Adipocyte (in vitro differentiated cells): Measurements from ENCODE around the gene COX10.
A peak's percentile ranks its signal among the peaks of the same experiment; 100 is the strongest.

ENCODE experiments used
- DNase-seq: peaks from one replicate; pipeline ENCODE4 v3.0.0-alpha.2; 2015; ENCODE audit warnings: low read depth
- H3K27me3 ChIP-seq: replicated peaks from 2 replicates; pipeline ENCODE4 v1.7.0; 2013; ENCODE audit warnings: mild to moderate bottlenecking, low read length, moderate library complexity; ENCODE audit not compliant: control insufficient read depth, insufficient read depth
- H3K36me3 ChIP-seq: 2 replicates; pipeline ENCODE4 v1.7.0; 2013; ENCODE audit warnings: low read length, mild to moderate bottlenecking, moderate library complexity; ENCODE audit not compliant: control insufficient read depth, insufficient read depth, severe bottlenecking
- H3K4me1 ChIP-seq: 2 replicates; pipeline ENCODE4 v1.7.0; 2013; ENCODE audit warnings: mild to moderate bottlenecking, low read length, moderate library complexity; ENCODE audit not compliant: control insufficient read depth, insufficient read depth
- H3K4me3 ChIP-seq: 2 replicates; pipeline ENCODE4 v1.7.0; 2013; ENCODE audit warnings: mild to moderate bottlenecking, low read length, moderate library complexity
- H3K9ac ChIP-seq: 2 replicates; pipeline ENCODE4 v1.7.0; 2013; ENCODE audit warnings: mild to moderate bottlenecking, low read length, moderate library complexity
- H3K9me3 ChIP-seq: 2 replicates; pipeline ENCODE4 v1.7.0; 2013; ENCODE audit warnings: mild to moderate bottlenecking, low read length, moderate library complexity; ENCODE audit not compliant: control insufficient read depth

COX10 gene

GRCh38 chr17:14048169-14048568 lies 21.1 kb upstream of the COX10 start:
- Histone ChIP-seq H3K4me3 (no peak overlapping the region), H3K27me3 (no peaks in the 10 kb centered on the region), H3K9ac (no peak overlapping the region), H3K36me3 (peaks cover 9% of the 10 kb centered on the region), H3K9me3 (no peaks in the 10 kb centered on the region), H3K4me1 (peaks cover 1% of the 10 kb centered on the region)
- no peak for DNase-seq

DNA sequence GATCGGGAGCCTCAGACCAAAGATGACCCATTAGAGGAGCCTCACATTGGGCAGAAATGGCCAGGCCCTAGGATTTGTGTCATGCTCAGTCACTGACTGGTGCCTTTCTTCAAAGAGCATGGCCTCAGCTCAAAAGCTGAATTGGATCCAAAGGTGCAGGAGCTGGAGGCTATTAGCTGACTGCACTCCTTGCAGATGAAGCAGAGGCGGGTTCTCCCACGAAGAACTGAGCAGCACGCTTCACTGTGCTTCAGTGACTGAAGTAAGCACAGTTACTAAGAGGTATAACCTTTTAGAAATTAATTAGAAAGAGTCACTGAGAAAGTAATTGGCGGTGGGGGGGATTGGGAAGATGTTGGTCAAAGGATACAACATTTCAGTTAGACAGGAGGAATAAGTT lies 18.7 kb upstream of the COX10 start:
- H3K4me3 ChIP-seq, result no peak overlapping the region
- DNase-seq, result no peak
- peaks cover 3% of the 10 kb centered on the region for H3K4me1 ChIP-seq
- no peak overlapping the region for H3K9ac ChIP-seq
- H3K27me3 ChIP-seq, result no peaks in the 10 kb centered on the region
- no peaks in the 10 kb centered on the region for H3K9me3 ChIP-seq
- H3K36me3 ChIP-seq, result peaks cover 9% of the 10 kb centered on the region

GRCh38 chr17:14051692-14052091 lies 17.6 kb upstream of the COX10 start:
- no peak overlapping the region for H3K4me3 ChIP-seq
- DNase-seq, result no peak
- H3K9me3 ChIP-seq, result no peaks in the 10 kb centered on the region
- no peaks in the 10 kb centered on the region for H3K27me3 ChIP-seq
- peaks cover 9% of the 10 kb centered on the region for H3K36me3 ChIP-seq
- H3K9ac ChIP-seq, result no peak overlapping the region
- H3K4me1 ChIP-seq, result peaks cover 7% of the 10 kb centered on the region

DNA sequence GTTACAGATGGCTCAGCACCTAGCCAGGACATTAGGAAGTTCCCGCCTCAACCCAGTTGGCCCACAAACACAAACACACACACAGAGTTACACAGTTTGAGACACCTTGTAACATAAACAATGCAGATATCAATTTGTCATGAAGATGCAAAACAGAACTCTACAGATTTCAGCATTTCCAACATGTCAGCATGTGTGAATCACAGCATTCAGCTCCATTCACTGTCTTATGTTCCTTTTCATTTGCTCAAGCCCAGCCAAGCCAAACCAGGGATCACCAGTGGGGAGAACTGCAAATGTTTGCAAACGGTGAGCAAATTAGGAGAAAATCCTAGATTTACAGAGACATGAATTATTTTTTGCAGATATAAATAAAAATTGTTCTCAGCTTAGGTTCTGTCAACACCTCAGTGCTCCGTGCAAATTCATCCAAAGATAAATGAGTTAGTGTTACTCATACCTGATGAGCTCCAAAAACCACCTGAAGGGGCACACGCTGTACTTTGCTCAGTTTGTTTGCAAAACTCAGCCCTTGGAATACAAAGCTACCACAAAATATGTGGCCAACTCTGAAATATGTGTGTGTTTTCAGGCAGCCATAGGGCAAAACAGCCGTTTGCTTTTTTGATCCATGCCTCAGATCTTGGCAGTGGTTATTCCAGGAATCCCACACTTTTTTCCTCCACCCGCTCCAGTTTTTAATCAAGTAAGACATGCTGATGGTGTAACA lies 16.3 kb upstream of the COX10 start:
- Histone ChIP-seq H3K4me1 (peaks cover 16% of the 10 kb centered on the region), H3K9me3 (no peaks in the 10 kb centered on the region), H3K27me3 (no peaks in the 10 kb centered on the region), H3K4me3 (no peak overlapping the region), H3K36me3 (peaks cover 9% of the 10 kb centered on the region), H3K9ac (no peak overlapping the region)
- peak; percentile 41 for DNase-seq

DNA sequence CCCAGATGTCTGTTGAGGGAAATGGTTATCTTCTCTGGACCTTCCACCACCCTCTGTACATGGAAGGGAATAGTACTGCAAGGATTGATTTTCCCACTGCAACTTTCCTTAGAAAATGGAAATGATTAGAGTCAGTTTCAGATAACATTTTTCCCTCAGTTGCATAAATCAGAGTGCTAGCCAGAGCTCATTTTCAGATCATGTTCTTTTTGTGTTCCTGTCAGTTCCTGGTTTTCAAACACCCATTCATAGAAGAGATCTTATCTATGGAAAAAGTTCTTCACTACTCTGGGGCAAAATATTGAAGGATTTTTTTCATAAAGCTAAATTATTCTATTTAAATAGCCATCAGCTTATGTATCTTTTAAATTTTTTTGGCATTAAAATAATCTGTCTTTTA lies 11.7 kb upstream of the COX10 start:
- peak; percentile 28 for DNase-seq
- Histone ChIP-seq H3K36me3 (no peaks in the 10 kb centered on the region), H3K4me1 (peaks cover 33% of the 10 kb centered on the region), H3K4me3 (no peak overlapping the region), H3K9ac (no peak overlapping the region), H3K27me3 (no peaks in the 10 kb centered on the region), H3K9me3 (no peaks in the 10 kb centered on the region)

- H3K9ac ChIP-seq, result no peak overlapping the region
- no peaks in the 10 kb centered on the region for H3K27me3 ChIP-seq
- no peak overlapping the region for H3K4me3 ChIP-seq
- H3K4me1 ChIP-seq, result peaks cover 36% of the 10 kb centered on the region
- no peaks in the 10 kb centered on the region for H3K9me3 ChIP-seq
- no peaks in the 10 kb centered on the region for H3K36me3 ChIP-seq
- DNase-seq, result peak; percentile 44
Measured at GRCh38 chr17:14058051-14058450, 11.3 kb upstream of the COX10 start.

DNA sequence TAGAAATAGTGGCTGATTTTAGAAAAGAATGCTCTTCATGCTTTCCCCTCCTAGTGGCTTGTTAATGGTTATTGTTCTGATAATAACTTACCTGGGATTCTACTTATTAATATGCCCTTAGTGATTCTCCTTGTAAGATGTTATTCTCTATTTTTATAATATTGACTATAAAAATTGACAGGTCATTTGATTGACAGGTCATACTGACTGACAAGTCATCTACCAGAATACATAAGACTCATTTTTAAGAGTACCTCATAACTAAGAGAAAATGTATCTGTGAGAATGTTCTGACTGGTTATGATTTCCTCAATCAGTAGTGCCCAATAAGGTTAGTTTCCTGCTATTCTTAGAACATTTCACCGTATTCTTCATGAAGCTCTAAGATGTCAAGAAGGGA lies 8.6 kb upstream of the COX10 start:
- no peaks in the 10 kb centered on the region for H3K36me3 ChIP-seq
- H3K4me3 ChIP-seq, result no peak overlapping the region
- peaks cover 33% of the 10 kb centered on the region for H3K4me1 ChIP-seq
- no peaks in the 10 kb centered on the region for H3K27me3 ChIP-seq
- no peak overlapping the region for H3K9ac ChIP-seq
- DNase-seq, result no peak
- no peaks in the 10 kb centered on the region for H3K9me3 ChIP-seq

GRCh38 chr17:14061666-14062560 lies 7.4 kb upstream of the COX10 start:
- Histone ChIP-seq H3K9me3 (no peaks in the 10 kb centered on the region), H3K4me3 (peak overlapping the region; percentile 67), H3K27me3 (no peaks in the 10 kb centered on the region), H3K4me1 (peaks cover 28% of the 10 kb centered on the region), H3K36me3 (no peaks in the 10 kb centered on the region), H3K9ac (peak overlapping the region; percentile 70)
- peak; percentile 82 for DNase-seq

- no peaks in the 10 kb centered on the region for H3K36me3 ChIP-seq
- DNase-seq, result no peak
- no peak overlapping the region for H3K4me3 ChIP-seq
- peaks cover 26% of the 10 kb centered on the region for H3K4me1 ChIP-seq
- no peaks in the 10 kb centered on the region for H3K27me3 ChIP-seq
- H3K9ac ChIP-seq, result no peak overlapping the region
- H3K9me3 ChIP-seq, result no peaks in the 10 kb centered on the region
Measured at GRCh38 chr17:14067347-14067746, 2.0 kb upstream of the COX10 start.

DNA sequence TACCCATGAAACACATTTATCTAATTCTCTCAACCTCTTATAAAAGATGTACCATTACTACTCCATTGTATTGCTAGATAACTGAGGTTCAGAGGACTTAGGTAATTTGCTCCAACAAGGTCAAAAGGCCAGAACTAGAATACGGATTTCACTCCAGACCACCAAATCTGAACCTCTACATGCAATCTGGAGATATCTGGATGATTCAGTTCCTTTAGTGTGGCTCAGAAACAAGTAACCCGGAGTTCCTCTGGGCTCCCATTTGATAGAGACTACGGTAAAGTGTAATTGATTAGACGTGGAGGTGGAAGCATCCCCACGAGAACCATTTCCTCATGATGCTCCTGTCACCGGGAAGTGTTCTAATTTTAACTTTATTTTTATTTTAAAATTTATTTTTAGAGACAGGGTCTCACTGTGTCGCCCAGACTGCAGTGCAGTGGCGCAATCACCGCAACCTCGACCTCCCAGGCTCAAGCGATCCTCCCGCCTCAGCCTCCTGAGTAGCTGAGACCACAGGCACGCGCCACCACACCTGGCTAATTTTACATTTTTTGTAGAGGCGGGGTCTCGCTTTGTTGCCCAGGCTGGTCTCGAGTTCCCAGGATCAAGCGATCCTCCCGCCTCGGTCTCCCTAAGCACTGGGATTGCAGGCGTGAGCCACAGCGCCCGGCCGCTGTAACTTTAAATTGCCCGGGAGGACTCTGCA lies 608 bp upstream of the COX10 start:
- H3K4me1 ChIP-seq, result peaks cover 20% of the 10 kb centered on the region
- no peak for DNase-seq
- H3K9ac ChIP-seq, result peak overlapping the region; percentile 92
- peak overlapping the region; percentile 94 for H3K4me3 ChIP-seq
- no peaks in the 10 kb centered on the region for H3K9me3 ChIP-seq
- no peaks in the 10 kb centered on the region for H3K36me3 ChIP-seq
- no peaks in the 10 kb centered on the region for H3K27me3 ChIP-seq

DNA sequence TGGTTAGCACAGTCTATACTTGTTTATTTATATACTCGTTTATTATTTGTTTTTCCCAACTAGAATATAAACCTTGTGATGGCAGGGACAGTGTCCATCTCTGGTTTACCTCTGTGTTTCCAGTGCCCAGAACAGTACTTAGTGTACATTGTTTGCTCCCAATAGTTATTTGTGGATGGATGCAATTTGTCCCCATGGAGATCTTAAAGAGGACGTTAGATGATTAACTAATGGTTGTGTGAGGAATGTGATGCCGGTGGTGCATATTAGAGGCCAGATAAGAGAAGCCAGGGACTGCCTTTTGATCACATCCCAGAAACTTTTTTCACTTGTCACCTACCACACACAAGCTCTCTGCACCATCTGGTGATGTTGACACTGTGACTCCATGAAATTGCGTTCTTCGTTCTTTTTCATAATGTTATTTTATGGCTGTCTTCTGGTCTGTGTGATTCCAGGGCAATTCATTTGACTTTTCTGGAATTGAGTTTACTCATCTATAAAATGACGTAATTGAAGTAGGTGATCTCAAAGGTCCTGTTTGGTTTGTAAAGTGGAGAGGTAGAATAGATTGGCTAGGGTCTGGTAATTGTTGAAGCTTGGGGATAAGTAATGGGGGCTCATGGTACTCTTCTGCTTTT lies 1.2 kb downstream of the COX10 start:
- Histone ChIP-seq H3K9me3 (no peaks in the 10 kb centered on the region), H3K4me3 (peak overlapping the region; percentile 94), H3K4me1 (peaks cover 20% of the 10 kb centered on the region), H3K36me3 (peaks cover 8% of the 10 kb centered on the region), H3K9ac (no peak overlapping the region), H3K27me3 (no peaks in the 10 kb centered on the region)
- DNase-seq, result no peak
